HG03432 (cell line): ENCODE measurements around the gene PPME1.
A peak's percentile ranks its signal among the peaks of the same experiment; 100 is the strongest.
"Not testable (repeated sequence)": the region's sequence is repeated elsewhere in the genome, so short reads cannot be mapped to it uniquely, and the experiment has no call there.

Experiments
- ATAC-seq: cut with Tn5 transposase; IDR thresholded peaks from one replicate; pipeline ENCODE4 v1.9.1; 2021; ENCODE audit warnings: mild to moderate bottlenecking, moderate library complexity; ENCODE audit not compliant: unreplicated experiment

The PPME1 gene, protein sequence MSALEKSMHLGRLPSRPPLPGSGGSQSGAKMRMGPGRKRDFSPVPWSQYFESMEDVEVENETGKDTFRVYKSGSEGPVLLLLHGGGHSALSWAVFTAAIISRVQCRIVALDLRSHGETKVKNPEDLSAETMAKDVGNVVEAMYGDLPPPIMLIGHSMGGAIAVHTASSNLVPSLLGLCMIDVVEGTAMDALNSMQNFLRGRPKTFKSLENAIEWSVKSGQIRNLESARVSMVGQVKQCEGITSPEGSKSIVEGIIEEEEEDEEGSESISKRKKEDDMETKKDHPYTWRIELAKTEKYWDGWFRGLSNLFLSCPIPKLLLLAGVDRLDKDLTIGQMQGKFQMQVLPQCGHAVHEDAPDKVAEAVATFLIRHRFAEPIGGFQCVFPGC

DNA sequence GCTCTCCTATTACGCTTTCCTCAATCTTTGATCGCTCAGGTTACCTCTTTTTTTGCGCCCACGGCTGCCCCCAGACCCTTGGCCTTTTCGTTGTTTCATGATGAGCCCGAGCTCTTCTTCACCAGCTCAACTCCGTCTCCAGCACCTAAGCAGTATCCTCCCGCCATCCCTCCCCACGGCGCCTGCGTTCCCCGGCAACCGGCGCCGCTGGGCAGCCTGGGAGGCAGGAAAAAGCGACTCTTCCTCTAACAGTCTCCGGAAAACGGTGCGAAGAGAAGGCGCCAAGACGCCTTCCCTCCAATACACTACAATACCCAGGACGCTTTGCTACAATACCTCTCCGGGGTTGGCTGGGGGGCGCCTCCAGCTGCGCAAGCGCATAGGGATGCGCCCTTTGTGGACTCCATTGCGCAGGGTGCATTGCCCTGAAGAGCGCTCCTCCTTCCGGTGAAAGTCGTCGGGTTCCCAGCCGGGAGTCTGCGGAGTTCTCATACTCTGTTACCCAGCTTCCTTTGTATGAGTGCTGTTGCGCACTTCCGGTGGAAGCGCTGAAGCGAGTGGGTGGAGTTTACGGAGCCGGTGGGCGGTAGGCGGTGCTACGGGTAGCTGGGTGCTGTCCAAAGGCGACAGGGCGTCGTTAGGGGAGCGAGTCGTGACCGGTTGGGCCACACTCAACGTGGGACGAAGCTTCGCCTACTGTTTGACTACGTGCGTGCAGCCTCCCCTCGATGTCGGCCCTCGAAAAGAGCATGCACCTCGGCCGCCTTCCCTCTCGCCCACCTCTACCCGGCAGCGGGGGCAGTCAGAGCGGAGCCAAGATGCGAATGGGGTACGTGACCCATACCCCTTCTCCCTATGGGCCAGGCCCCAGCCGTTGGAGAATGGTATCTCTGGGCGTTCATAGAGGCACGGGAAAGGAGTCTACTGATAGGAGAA lies at the start of gene PPME1, which contains the start of gene C2CD3:
PPME1 (plus strand) TSS at position 596 of the 936 bp plus-strand sequence; CDS start at position 729, 133 bp downstream.
C2CD3 (minus strand) TSS at position 309 of the 936 bp plus-strand sequence; CDS start at position 99, 210 bp downstream.
- ATAC-seq, result peak; percentile 92

DNA sequence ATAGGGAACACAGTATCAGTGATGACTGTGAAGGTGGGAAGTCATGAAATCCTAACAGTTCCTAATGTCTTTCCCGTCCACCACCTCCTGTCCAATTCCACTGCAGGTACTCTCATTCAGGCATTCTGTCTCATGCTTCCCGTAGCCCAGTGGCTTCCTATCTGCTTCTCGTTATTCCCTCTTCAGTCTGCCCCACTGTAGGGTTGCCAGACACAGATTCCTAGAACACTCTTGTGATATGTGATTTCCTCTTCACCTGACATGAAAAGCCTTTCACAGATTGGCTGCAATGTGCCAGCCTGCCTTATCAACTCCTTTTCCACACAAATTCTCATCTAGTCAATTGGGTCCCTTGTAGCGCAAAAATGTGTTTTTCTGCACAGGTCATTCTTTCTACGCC lies 49.3 kb upstream of the PPME1 start:
- ATAC-seq, result no peak

DNA sequence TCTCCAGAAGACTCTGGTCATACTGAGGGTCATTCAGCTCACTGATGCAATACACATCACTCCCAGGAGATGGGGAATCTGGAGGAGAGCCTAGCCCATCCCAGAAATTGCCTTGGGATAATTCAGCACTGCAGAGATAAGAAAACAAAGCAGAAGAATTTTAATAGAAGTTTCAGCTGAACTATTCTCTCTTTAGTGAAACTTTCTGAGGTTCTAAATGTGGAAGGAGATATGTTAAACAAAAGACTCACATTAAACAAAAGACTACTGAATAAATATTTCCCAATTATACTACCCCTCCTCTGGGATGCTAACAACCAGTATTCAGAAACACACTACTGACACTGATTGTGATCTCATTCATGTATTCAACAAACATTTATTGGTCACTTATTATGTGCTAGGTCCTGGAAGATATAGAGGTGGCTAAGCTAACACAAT lies 48.1 kb upstream of the PPME1 start:
- ATAC-seq, result no peak

DNA sequence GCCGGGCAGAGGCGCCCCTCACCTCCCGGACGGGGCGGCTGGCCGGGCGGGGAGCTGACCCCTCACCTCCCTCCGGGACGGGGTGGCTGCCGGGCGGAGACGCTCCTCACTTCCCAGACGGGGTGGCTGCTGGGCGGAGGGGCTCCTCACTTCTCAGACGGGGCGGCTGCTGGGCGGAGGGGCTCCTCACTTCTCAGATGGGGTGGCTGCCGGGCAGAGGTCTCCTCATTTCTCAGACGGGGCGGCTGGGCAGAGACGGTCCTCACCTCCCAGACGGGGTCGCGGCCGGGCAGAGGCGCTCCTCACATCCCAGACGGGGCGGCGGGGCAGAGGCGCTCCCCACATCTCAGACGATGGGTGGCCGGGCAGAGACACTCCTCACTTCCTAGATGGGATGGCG lies 42.0 kb upstream of the PPME1 start:
- ATAC-seq, result not testable (repeated sequence)

DNA sequence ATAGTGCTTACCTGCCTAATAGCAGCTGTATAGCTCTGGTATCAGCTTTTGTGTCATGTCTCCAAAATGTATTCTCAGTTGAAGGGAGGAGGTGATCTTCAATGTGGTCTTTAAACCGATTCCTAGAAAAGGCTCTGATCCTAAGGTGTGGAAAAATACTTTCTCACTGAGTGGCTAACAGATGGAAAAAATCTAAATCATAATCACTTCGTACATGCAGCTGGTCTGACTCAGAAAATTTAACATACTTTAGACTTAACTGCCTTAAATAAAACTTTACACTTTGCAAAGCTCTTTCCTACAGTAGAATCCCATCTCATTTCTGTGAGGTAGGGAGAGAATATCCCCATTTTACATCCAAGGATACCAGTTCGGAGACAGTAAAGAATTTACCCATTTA lies 38.3 kb upstream of the PPME1 start:
- ATAC-seq, result no peak

DNA sequence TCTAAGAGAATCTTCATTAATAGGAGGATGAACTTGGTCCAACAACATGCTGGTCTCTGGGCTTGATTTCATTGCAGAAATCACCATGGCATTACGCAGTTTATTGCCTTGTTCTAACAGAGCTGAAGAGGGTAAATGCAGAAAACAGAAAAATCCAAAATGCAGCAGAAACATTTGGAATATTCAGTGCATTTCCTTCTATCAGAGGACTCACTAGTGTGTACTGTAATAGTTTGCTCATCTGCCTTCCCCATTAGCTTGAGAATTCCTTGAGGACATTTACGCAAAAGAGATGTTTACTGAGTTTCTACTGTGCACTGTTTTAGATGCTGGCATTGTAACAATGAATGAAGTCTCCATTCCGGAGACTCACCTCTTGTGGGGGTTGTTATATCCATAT lies 37.7 kb upstream of the PPME1 start:
- no peak for ATAC-seq

DNA sequence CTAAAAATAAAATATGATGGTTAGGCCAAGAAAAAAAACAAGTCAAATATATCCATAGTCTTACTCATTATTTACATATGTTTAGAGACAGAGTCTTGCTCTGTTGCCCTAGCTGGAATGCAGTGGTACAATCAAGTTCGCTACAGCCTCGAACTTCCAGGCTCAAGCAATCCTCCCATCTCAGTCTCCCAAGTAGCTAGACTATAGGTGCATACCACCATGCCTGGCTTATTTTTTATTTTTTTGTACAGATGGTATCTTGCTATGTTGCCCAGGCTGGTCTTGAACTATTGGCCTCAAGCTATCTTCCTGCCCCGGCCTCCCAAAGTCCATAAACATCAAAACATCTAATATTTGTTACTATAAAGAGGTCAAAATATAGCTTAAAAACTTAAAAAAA lies 36.4 kb upstream of the PPME1 start:
- no peak for ATAC-seq

DNA sequence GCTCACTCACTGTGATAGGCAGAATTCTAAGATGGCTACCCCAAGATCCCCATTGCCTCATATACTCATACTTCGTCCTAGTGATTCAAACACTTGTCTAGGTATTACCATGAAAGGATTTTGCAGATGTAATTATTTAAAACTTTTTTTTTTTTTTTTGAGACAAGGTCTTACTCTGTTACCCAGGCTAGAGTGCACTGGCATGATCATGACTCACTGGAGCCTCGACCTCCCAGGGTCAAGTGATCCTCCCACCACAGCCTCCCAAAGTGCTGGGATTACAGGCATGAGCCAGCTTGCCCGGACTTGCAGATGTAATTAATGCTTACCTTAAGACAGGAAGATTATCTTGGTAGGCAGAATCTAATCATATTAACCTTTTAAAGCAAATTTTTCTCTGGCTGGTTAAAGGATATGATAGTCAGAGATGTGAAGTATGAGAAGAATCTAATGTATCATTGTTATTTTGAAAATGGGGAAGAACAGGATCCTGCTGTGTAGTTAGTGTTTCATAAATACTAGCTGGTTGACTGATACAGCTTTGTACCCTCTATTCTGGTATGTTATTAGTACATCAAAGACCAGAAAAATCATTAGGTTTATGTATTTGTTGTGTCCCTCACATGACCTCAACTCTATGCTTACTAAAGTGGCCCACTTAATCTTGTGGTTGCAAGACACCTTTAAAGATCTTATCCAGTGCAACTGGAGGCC lies 35.8 kb upstream of the PPME1 start:
- no peak for ATAC-seq

DNA sequence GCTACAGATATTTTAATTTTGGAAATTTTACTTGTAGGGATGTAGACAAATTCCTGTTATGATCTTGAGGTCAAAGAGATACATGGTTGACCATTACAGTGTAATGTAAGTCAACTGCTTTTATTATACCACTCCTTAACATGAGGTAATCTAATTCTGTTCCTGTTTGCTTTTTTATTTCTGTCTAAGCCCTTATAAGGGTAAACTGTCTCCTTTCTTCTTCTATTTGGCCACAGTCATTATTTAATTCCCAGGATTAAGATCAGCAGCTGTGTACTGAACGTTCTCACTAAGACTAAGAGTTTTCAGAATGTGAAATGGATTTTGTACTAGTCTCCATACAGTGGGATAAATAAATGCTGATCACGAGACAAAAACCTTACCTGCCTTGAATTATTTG lies 33.1 kb upstream of the PPME1 start:
- ATAC-seq, result no peak

DNA sequence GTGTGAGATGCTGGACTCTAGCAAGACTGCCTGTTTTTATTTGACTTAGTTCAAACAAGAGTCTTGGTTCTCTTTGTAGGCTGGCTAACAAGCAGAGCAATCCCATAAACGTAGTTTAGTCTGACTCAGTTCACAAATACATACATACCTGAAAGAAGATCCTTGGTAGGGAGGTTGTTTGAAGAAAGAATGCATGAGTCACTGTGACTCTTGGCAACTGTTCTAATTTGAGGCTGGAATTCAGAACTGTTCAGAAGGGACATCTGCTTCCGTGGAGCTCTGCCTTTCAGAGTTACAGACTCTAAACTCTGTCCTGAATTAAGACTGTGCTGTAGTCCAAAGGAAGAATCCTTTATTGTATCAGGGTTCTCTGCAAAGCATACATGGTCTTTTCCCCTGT lies 32.5 kb upstream of the PPME1 start:
- no peak for ATAC-seq

DNA sequence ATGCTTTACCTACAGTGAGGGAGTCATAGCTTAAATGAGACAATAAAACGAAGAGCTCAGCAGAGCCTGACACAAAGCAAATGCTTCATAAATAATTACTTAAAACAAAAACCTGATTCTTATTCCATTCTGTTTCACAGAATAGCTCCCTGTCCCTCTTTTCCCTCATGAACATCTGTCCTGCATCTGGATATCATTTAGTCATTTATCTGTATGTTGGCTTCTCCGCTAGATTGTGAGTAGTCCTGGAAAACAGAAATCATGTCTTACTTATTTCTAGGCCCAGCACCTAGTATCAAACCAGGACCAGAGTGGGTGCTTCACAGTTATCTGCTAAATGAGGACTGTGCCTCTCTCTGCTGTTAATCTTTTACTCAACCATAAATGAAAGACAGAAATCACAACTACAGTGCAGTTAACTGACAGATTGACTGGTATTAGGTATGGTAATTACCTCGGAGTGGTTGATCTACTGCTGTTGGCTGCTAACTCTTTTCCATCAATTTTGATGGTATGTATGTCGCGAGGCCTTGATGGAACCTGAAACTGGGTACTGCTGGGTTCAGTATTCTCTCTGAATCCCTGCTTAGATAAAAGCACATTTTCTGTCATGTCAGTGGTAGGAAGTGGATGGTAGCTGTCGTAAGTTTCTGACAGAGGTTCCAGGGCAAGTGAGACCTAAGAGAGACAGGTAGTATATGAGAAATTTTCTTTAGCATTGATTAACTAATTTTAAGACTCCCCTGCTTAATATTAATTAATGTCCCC lies 31.8 kb upstream of the PPME1 start:
- ATAC-seq, result no peak

DNA sequence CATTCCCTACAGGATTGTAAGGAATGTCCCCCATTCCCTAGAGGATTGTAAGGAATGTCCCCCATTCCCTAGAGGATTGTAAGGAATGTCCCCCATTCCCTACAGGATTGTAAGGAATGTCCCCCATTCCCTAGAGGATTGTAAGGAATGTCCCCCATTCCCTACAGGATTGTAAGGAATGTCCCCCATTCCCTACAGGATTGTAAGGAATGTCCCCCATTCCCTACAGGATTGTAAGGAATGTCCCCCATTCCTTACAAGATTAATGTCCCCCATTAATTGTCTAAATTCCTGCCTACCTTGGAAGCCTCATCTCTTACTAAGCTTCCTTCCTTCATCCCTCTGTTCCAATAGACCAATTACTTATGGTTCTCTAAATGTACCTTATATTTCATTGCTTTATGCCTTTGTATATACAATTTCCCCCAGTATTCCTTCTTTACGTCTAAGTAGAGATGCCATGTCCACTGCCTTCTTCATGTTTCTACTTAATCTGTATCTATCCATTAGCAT lies 31.1 kb upstream of the PPME1 start:
- ATAC-seq, result not testable (repeated sequence)

DNA sequence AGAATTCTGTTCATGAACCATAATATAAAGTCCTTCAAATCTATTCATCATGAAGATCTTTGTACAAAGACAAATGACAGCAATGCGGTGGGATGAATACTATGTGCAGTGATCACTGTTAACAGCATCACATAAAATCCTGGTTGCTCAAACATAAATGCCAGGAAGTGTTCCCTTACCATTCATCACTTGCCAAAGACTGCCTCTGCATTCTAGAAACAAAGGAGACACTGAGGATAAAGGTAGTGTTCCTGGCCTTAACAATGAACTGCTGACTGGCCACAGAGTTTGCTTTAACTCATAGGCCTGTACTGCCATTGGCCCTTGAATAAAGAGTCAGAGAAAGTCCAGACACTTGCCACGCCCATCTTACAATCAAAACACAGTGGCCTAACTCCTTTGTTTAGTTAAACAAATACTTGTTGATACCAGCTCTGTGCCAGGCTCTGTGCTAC lies 29.8 kb upstream of the PPME1 start:
- ATAC-seq, result no peak

DNA sequence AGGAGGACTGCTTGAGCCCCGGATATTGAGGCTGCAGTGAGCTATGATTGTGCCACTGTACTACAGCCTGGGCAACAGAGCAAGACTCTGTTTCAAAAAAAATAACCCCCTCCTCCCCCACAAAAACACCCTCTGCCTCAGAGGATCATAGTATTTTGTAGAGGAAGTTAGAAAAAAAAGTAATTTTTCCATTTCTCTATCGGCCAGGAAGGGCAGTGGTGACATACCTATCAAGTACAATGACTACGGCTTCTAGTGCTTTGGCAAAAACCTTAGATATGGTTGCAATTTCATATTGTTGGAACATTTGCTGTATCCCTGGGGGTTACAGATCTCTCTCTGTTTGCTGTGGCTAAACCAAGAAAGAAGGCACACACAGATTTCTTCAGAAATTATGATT lies 29.2 kb upstream of the PPME1 start:
- no peak for ATAC-seq

DNA sequence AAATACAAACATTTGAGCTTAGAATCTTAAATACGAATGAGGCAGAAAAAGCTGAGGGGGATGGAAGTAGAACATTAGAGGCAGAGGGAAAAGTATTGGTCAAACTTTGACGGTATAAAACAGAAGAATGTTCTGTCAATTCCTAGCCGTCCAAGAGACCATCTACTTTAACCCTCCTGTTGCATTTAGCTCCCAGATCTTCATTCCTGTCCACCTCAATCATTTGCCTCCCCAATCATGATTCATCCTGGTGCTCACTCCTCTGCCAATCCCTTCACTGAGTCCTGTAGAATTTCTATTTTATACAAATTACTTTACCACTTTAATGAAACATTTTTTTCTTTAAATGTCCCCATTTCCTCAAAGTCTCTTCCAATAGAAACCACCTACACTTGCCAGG lies 28.5 kb upstream of the PPME1 start:
- no peak for ATAC-seq

DNA sequence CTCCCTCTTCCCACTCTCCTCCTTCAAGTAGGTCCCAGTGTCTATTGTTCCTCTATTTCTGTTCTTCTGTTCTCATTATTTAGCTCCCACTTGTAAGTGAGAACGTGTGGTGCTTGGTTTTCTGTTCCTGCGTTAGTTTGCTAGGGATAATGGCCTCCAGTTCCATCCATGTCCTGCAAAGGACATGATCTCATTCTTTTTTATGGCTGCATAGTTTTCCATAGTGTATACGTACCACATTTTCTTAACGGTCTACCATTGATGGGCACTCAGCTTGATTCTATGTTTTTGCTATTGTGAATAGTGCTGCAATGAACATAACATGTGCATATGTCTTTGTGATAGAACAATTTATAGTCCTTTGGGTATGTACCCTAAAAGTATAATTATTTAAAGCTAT lies 26.5 kb upstream of the PPME1 start:
- ATAC-seq, result no peak

DNA sequence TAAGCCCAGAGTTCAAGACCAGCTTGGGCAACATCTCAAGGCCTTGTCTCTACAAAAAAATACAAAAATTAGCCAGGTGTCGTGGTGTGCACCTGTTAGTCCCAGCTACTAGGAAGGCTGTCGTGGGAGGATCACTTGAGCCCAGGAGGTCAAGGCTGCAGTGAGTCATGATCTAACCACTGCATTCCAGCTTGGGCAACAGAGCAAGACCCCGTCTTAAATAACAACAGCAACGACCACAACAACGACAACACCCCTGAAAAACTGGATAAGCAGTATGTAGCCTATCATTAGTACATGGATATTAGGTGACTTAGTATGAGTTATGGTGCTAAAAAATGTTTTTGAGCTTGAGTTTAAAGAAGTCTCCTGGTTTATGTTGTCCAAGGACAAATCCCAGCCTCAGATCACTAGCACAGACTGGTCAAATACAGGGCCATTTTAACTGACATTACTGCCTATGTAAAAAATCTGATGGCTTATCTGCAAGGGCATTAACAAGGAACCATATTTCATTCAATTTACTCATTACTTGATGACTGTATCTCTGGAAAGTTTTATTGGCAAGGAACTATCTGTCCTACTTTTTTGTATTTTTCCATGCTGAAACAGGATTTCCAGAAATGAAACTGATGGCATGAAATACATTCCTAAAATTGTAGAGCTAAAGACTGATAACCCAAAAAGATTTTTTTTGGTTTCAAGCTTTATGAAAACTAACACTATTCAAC lies 23.7 kb upstream of the PPME1 start:
- ATAC-seq, result no peak

DNA sequence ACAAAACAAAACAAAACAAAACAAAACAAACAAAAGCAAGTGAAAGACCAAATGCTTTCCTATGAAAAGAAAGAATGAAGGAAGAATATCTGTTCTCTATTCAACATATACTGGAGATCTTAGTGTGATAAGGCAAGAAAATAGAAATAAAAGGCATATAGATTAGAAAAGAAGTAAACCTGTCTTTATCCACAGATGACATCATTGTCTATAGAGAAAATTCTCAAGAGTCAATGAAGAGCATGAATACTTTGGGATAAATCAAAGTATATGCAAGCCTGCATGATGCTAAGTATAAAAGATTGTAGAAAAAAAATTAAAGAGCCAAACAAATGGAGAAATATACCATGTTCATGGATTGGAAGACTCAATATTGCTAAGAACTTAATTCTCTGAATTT lies 17.9 kb upstream of the PPME1 start:
- no peak for ATAC-seq

DNA sequence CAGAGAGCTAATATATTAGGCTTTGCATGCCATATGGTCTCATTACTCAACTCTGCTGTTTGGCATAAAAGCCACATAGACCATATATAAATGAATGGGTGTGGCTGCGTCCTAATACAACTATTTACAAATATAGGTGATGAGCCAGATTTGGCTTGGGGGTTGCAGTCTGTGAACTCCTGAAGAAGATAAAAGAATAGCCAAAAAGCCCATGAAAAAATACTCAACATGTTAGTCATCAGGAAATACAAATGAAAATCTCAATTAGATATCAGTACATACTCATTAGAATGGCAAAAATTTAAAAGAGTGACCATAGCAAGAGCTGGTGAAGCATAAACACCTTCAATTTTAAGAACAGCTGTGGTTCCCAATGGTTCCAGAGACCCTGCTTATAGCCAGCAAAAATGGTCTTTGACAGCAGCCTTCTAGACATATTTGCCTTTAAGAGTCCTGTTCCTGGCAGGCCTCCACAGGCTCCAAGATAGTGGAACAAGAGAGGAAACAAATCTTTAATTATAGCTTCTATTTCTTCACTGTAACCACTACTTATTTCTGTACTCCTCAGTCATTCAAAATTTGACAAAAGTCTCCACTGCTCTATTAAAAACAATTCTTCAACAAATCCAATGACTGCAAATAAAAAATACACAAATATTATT lies 16.3 kb upstream of the PPME1 start:
- no peak for ATAC-seq
